Mesothelial cell of epicardium (in vitro differentiated cells): ENCODE measurements around the gene CFAP161. TPM values are rescaled to one million over a fixed set of nuclear protein-coding genes. Genes with fewer than 3 reads are reported as not detected.

Experiments used
- DNase-seq, 2 experiments: peaks; one replicate each; pipeline ENCODE4 v3.0.0; 2021; ENCODE audit warnings: low spot score in 2 of 2; ENCODE audit not compliant: unreplicated experiment in 2 of 2
- H3K27ac Mint-ChIP-seq: 2 replicates; pipeline ENCODE4 v1.8.0; 2021; ENCODE audit warnings: mixed read lengths
- H3K27me3 Mint-ChIP-seq: 2 replicates; pipeline ENCODE4 v1.8.0; 2021; ENCODE audit warnings: low read depth, mixed read lengths
- H3K36me3 Mint-ChIP-seq: 2 replicates; pipeline ENCODE4 v1.8.0; 2021; ENCODE audit warnings: mixed read lengths
- H3K4me1 Mint-ChIP-seq: 2 replicates; pipeline ENCODE4 v1.8.0; 2021; ENCODE audit warnings: mixed read lengths
- H3K4me3 Mint-ChIP-seq: 2 replicates; pipeline ENCODE4 v1.8.0; 2021; ENCODE audit warnings: mild to moderate bottlenecking, moderate library complexity, mixed read lengths
- H3K9me3 Mint-ChIP-seq: 2 replicates; pipeline ENCODE4 v1.8.0; 2021; ENCODE audit warnings: mixed read lengths
- total RNA-seq: library from RNA; stranded (reverse); gene quantifications from 3 replicates; pipeline ENCODE4 v1.2.1, GENCODE V29; 2021
- TF ChIP-seq, protein P1 (sequence below): fragments of 200-600 bp; sonication (generic); IDR thresholded peaks from one replicate; pipeline ENCODE4 v1.5.0; 2021; ENCODE audit warnings: antibody characterized with exemption; ENCODE audit not compliant: unreplicated experiment

Gene CFAP161
- total RNA-seq, 1 donor from 2014 or later: not detected

DNA sequence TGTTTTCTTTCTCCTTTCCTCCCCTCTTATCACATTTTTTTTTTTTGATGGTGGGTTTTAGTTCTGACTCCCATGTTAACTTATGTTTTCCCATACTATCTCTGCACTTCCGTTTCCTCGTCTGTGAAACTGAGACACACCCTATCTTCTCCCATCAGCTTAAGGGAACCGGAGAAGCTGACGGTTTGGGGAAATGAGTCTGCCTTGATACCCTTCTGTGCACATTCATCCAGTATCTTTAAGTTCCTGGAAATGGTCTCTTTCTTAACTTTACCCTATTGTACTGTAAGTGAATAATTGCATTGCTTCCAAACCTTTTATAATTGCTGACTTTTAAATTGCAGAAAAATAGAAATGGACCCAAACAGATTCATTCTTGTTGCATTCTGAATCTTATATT, 26.2 kb upstream of the CFAP161 start:
- no peaks in the 10 kb centered on the region for H3K4me1 Mint-ChIP-seq

DNA sequence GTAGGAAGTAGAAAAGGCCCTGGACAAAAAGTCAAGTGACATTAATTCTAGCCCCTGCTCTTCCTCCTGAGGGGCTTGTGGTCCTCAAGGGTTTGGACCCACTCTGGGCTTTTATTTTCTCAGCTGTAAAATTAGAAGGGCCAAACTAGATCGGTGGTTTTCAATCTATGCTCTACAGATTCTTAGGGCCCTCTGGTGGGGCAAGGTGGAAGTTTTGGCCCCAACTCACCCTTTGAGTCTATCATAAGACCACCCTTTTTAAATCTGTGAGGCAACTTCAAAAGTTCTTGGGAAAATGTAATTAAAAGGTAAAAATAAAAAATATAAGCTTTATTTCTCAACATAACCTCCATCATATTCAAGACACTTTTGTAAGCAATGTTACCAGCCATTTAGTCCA, 25.6 kb upstream of the CFAP161 start:
- TF ChIP-seq, protein P1, sequence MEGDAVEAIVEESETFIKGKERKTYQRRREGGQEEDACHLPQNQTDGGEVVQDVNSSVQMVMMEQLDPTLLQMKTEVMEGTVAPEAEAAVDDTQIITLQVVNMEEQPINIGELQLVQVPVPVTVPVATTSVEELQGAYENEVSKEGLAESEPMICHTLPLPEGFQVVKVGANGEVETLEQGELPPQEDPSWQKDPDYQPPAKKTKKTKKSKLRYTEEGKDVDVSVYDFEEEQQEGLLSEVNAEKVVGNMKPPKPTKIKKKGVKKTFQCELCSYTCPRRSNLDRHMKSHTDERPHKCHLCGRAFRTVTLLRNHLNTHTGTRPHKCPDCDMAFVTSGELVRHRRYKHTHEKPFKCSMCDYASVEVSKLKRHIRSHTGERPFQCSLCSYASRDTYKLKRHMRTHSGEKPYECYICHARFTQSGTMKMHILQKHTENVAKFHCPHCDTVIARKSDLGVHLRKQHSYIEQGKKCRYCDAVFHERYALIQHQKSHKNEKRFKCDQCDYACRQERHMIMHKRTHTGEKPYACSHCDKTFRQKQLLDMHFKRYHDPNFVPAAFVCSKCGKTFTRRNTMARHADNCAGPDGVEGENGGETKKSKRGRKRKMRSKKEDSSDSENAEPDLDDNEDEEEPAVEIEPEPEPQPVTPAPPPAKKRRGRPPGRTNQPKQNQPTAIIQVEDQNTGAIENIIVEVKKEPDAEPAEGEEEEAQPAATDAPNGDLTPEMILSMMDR: peak; percentile 57
- no peak for DNase-seq
- no peaks in the 10 kb centered on the region for H3K9me3 Mint-ChIP-seq
- H3K27ac Mint-ChIP-seq: no peak overlapping the region
- H3K36me3 Mint-ChIP-seq: no peaks in the 10 kb centered on the region
- peaks cover 52% of the 10 kb centered on the region for H3K27me3 Mint-ChIP-seq
- H3K4me1 Mint-ChIP-seq: no peaks in the 10 kb centered on the region
- H3K4me3 Mint-ChIP-seq: no peak overlapping the region

More for the DNA sequence above, 26.2 kb upstream of the CFAP161 start:
- H3K36me3 Mint-ChIP-seq: no peaks in the 10 kb centered on the region
- TF ChIP-seq, protein P1: no peak
- no peak overlapping the region for H3K4me3 Mint-ChIP-seq
- H3K9me3 Mint-ChIP-seq: no peaks in the 10 kb centered on the region
- H3K27me3 Mint-ChIP-seq: peaks cover 57% of the 10 kb centered on the region
- no peak overlapping the region for H3K27ac Mint-ChIP-seq
- DNase-seq: no peak

DNA sequence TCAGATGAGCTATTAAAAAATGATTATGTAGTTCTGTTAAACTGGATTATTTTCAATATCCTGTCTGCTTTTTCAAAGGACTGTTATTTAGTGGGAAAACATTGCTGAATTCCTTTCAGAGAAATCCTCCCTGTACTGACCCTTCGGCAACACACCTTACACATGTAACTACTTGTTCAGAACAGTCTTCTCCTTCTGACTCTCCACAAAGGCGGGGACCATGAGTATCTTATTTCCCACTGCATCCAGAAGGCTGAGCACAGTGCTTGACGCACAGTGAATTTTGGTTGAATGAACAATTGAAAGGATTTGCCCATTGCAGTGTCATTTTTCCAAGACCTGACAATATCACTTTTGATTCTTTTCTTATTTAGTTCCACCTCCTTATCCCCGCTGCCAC, 23.1 kb upstream of the CFAP161 start:
- TF ChIP-seq, protein P1: no peak
- no peaks in the 10 kb centered on the region for H3K9me3 Mint-ChIP-seq
- H3K36me3 Mint-ChIP-seq: no peaks in the 10 kb centered on the region
- no peaks in the 10 kb centered on the region for H3K4me1 Mint-ChIP-seq
- peaks cover 40% of the 10 kb centered on the region for H3K27me3 Mint-ChIP-seq
- no peak for DNase-seq
- H3K27ac Mint-ChIP-seq: no peak overlapping the region
- H3K4me3 Mint-ChIP-seq: no peak overlapping the region

DNA sequence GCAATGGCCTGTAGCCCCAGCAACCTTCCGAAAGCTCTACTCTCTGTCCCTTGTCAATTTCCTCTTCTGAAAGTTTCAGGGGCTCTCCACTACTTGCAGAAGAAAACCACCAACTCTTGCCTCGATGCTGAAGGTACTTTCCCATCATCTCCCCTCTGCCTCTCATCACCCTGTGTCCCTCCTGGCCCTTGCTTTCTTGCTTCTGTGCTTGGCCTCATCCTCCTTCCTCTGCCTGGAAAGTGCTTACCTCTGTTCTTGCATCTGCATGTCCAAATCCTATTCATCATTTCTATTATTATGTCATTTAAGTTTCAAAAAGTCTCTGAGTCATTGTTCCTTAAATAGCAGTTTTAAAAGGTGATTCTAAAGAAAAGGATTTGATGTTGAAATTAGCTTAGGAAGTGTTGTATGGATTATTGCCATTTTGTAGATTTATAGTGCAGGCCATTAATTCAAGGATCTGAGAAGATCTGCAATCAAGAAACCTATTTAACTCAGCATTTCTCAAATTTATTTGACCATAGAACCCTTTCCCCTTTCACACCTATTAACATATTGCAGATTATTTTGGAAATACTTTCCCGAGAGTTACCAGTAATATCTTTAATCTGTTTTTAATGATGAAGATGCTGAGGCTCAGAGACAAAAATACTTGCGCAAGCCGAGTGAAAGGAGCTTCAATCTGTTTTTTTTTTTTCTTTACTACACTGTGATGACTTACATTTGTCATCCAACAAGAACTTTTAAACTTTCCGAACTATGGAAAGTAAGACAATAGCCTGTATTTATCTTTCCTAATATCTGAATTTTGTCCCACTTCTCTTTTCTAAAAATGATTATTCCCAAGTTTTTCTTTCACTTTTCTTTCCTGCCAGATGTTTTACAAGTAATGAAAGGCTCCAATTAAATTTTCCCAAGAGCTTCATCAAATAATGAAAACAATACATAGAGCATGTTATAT, 22.3 kb upstream of the CFAP161 start:
- no peaks in the 10 kb centered on the region for H3K36me3 Mint-ChIP-seq
- peaks cover 42% of the 10 kb centered on the region for H3K27me3 Mint-ChIP-seq
- no peak for DNase-seq
- no peaks in the 10 kb centered on the region for H3K4me1 Mint-ChIP-seq
- no peak overlapping the region for H3K27ac Mint-ChIP-seq
- no peaks in the 10 kb centered on the region for H3K9me3 Mint-ChIP-seq
- no peak overlapping the region for H3K4me3 Mint-ChIP-seq
- TF ChIP-seq, protein P1: no peak

DNA sequence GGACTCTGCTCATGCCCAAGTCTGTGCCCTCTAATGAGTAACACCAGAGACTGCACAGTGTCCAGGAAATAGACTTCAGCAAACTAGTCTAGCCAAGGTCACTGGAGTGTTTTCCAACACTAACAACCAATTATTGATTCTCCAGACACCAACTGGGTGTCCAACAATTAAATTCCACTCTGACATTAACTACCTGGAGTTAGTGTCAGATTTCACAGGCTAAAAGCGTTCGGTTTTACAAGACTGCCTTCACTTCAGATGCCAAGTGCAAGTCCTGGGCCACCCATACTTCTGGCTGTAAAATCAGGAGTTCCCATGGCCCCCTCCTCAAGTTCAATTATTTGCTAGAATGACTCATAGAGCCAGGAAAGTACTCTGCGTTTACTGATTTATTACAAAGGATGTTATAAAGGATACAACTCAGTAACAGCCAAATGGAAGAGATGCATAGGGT, 20.8 kb upstream of the CFAP161 start:
- no peak for DNase-seq
- H3K27me3 Mint-ChIP-seq: peaks cover 49% of the 10 kb centered on the region
- H3K27ac Mint-ChIP-seq: no peak overlapping the region
- no peaks in the 10 kb centered on the region for H3K4me1 Mint-ChIP-seq
- H3K9me3 Mint-ChIP-seq: no peaks in the 10 kb centered on the region
- TF ChIP-seq, protein P1: no peak
- H3K4me3 Mint-ChIP-seq: no peak overlapping the region
- no peaks in the 10 kb centered on the region for H3K36me3 Mint-ChIP-seq
